Naive B cell (primary cell): ENCODE measurements around the gene CDH23. TPM values are rescaled to one million over a fixed set of nuclear protein-coding genes. Genes with fewer than 3 reads are reported as not detected.

ENCODE experiments used
- ATAC-seq, 2 donors: fragments of 150-1000 bp; cut with Tn5 transposase; 2 replicates each; pipeline ENCODE4 v1.10.0; 2021; ENCODE audit warnings: low read depth in 2 of 2, mild to moderate bottlenecking in 2 of 2, moderate library complexity in 2 of 2
- DNase-seq: peaks from one replicate; pipeline ENCODE4 v3.0.0; 2022
- H3K27ac Mint-ChIP-seq, 6 donors: one replicate each; pipeline ENCODE4 v1.8.0; 2020 to 2022; ENCODE audit warnings: mild to moderate bottlenecking in 6 of 6, mixed read lengths in 6 of 6, moderate library complexity in 5 of 6, inconsistent platforms in 2 of 6
- H3K27me3 Mint-ChIP-seq, 3 donors: one replicate each; pipeline ENCODE4 v1.8.0; 2021 to 2022; ENCODE audit warnings: mixed read lengths in 3 of 3, mild to moderate bottlenecking in 1 of 3
- H3K36me3 Mint-ChIP-seq, 2 donors: one replicate each; pipeline ENCODE4 v1.8.0; 2020 to 2022; ENCODE audit warnings: mixed read lengths in 2 of 2, inconsistent platforms in 1 of 2, mild to moderate bottlenecking in 1 of 2
- H3K4me1 Mint-ChIP-seq, 3 donors: one replicate each; pipeline ENCODE4 v1.8.0; 2020 to 2022; ENCODE audit warnings: mixed read lengths in 3 of 3, inconsistent platforms in 1 of 3, mild to moderate bottlenecking in 1 of 3, moderate library complexity in 1 of 3
- H3K4me3 Mint-ChIP-seq, 8 donors: one replicate each; pipeline ENCODE4 v1.8.0; 2020 to 2022; ENCODE audit warnings: mild to moderate bottlenecking in 8 of 8, mixed read lengths in 8 of 8, moderate library complexity in 8 of 8, inconsistent platforms in 2 of 8
- H3K9me3 Mint-ChIP-seq, 7 donors: one replicate each; pipeline ENCODE4 v1.8.0; 2020 to 2022; ENCODE audit warnings: mixed read lengths in 7 of 7, mild to moderate bottlenecking in 5 of 7, inconsistent platforms in 2 of 7, moderate library complexity in 1 of 7
- polyA plus RNA-seq, 6 donors: library from polyadenylated mRNA; unstranded; fragments of 300-500 nt; fragmentation: Illumina TruSeq; gene quantifications; one replicate each; pipeline ENCODE4 v1.2.3, GENCODE V29; 2021; ENCODE audit warnings: low read depth in 6 of 6

Gene CDH23
- polyA plus RNA-seq, 6 donors from 2014 or later = 0.05 to 0.62 (median 0.21) TPM; not detected in 2

- Mint-ChIP-seq H3K27ac (peak overlapping the region in 4 of 6 donors; percentile 30 to 79 (median 66)), H3K4me1 (peaks cover 50 to 56% (median 51%) of the 10 kb centered on the region in 3 donors), H3K27me3 (no peaks in the 10 kb centered on the region), H3K36me3 (peaks cover 5 to 16% of the 10 kb centered on the region in 2 donors), H3K4me3 (peak overlapping the region in 1 of 8 donors; percentile 39), H3K9me3 (no peaks in the 10 kb centered on the region)
- DNase-seq (no peak), ATAC-seq (no peak)
Observed at GRCh38 chr10:71763352-71764127, 366.8 kb downstream of the CDH23 start.

DNA sequence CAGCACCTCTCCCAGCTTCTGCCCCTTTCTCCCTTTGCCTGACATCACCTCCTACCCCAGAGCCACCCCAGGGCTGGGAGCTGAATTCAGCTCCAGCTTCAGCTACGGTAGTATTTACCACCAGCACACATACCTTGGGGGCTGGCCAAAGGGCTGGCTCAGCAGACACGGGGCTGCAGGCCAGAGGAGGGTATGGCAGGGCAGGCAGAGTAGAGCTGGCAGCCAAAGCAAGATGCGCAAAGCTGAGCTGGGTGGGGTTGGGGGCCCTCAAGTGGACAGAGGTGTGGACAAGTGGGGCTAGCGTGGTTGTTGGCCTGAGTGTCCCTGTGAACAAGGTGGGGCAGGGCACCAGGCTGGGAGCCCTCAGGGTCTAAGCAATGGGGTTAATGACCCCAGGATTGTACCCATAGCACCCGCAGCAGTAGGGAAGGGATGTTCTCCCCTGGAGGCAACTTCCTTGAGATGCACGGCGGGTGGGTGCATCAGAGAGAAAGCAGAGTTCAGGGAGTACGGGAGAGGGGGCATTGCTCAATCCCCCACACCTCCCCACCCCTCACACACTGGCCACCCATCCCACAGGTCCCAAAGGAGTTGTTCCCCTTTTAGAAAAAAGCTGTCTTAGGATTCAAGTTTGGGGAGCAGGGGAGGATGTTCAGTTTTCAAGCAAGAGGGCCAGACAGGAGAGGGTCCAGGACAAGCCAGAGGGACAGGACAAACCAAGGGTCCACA is 368.6 kb downstream of the CDH23 start:
- Mint-ChIP-seq H3K36me3 (peaks cover 3 to 13% of the 10 kb centered on the region in 2 donors), H3K4me1 (peaks cover 62 to 68% (median 64%) of the 10 kb centered on the region in 3 donors), H3K4me3 (peak overlapping the region in 2 of 8 donors; percentile 5 to 13), H3K27me3 (no peaks in the 10 kb centered on the region), H3K9me3 (no peaks in the 10 kb centered on the region), H3K27ac (peak overlapping the region in 5 of 6 donors; percentile 56 to 89 (median 80))
- no peak for ATAC-seq
- DNase-seq = no peak

- ATAC-seq = no peak
- Mint-ChIP-seq H3K4me3 (peak overlapping the region in 5 of 8 donors; percentile 28 to 85 (median 77)), H3K9me3 (no peaks in the 10 kb centered on the region), H3K27ac (peak overlapping the region; percentile 58 to 99 (median 86)), H3K36me3 (peaks cover 0 to 6% of the 10 kb centered on the region in 2 donors), H3K4me1 (peaks cover 58 to 68% (median 64%) of the 10 kb centered on the region in 3 donors), H3K27me3 (no peaks in the 10 kb centered on the region)
- DNase-seq = no peak
Observed at GRCh38 chr10:71765906-71766716, 369.4 kb downstream of the CDH23 start.

DNA sequence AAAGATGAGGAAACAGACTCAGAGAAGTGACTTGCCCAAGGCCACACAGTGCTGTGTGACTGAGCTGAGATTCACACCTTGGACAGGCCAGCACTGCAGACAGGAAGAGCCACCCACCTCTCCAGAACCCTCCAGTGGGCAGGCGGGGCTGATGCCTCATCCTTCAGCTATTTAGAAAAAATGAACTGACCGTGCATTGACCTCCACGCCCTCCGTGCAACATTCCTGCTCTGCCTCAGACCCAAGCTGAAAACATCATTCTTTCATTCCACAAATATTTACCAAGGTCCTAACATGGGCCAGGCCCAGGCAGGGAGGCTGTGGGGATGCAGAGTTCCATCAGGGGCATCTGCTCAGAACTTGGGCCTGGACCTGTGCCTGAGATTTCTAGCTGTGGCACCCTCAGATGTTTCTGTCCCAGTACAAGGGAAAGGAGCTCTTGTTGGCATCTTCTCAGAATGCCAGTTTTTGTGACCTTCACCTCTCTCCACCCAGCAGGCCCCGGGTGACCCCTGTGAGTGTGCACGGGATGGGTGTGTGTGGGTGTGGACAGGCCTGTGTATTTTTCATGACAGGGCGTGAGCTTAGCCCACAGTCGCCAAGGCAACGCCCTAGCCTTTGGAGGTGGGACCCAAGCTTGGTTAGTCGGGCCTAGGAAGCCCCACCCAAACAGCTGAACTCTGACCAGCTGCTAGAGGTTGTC is 370.1 kb downstream of the CDH23 start:
- Mint-ChIP-seq H3K27me3 (no peaks in the 10 kb centered on the region), H3K9me3 (no peaks in the 10 kb centered on the region), H3K4me3 (peak overlapping the region; percentile 55 to 89 (median 82)), H3K27ac (peak overlapping the region; percentile 58 to 99 (median 98)), H3K36me3 (no peaks in the 10 kb centered on the region), H3K4me1 (peaks cover 61 to 72% (median 67%) of the 10 kb centered on the region in 3 donors)
- DNase-seq (peak; percentile 63), ATAC-seq (peak; percentile 51 to 53)

- ATAC-seq (no peak), DNase-seq (no peak)
- Mint-ChIP-seq H3K4me1 (peaks cover 64 to 73% (median 68%) of the 10 kb centered on the region in 3 donors), H3K27ac (peak overlapping the region; percentile 72 to 99 (median 98)), H3K27me3 (no peaks in the 10 kb centered on the region), H3K36me3 (no peaks in the 10 kb centered on the region), H3K4me3 (peak overlapping the region; percentile 55 to 89 (median 84)), H3K9me3 (no peaks in the 10 kb centered on the region)
Observed at GRCh38 chr10:71767420-71768035, 370.8 kb downstream of the CDH23 start.

DNA sequence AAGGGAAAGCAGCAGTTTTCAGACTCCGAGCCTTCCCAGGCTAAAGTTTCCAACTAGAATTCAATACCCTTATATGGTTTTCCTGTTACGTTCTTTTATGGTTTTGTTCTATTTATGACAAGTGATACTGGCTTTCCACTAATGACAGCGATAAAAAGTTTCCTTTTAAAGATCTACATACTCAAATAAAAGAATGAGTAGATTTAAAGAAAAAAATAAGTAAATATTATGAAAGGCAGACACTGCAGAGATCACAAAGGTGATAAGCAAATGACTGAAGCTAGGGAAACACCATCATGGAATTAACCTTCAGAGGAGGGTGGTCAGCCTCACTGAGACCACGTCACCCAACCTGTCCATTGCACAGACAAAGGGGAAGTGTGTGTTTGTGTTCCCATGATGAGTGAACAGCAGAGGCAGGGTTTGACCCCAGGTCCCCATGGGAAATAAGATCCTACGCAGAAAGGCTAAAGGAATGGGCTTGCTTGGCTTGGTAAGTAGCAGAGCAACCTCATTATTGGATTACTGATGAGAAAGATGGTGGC is 372.6 kb downstream of the CDH23 start:
- Mint-ChIP-seq H3K36me3 (no peaks in the 10 kb centered on the region), H3K4me3 (peak overlapping the region; percentile 69 to 85 (median 81)), H3K27me3 (no peaks in the 10 kb centered on the region), H3K4me1 (peaks cover 62 to 83% (median 81%) of the 10 kb centered on the region in 3 donors), H3K9me3 (no peaks in the 10 kb centered on the region), H3K27ac (peak overlapping the region; percentile 96 to 99 (median 97))
- ATAC-seq = peak; percentile 43 to 52
- DNase-seq = peak; percentile 56

GRCh38 chr10:71770255-71770654 is 373.5 kb downstream of the CDH23 start:
- peak overlapping the region in 6 of 8 donors; percentile 79 to 85 (median 82) for H3K4me3 Mint-ChIP-seq
- no peak for DNase-seq

GRCh38 chr10:71770789-71771188 is 374.1 kb downstream of the CDH23 start:
- H3K4me3 Mint-ChIP-seq = peak overlapping the region in 5 of 8 donors; percentile 72 to 92 (median 82)
- no peaks in the 10 kb centered on the region for H3K9me3 Mint-ChIP-seq
- no peaks in the 10 kb centered on the region for H3K27me3 Mint-ChIP-seq
- DNase-seq = no peak
- H3K4me1 Mint-ChIP-seq = peaks cover 69 to 91% (median 91%) of the 10 kb centered on the region in 3 donors
- no peak for ATAC-seq
- peak overlapping the region; percentile 51 to 98 (median 94) for H3K27ac Mint-ChIP-seq
- H3K36me3 Mint-ChIP-seq = no peaks in the 10 kb centered on the region

More at GRCh38 chr10:71770255-71770654, 373.5 kb downstream of the CDH23 start:
- no peaks in the 10 kb centered on the region for H3K36me3 Mint-ChIP-seq
- no peak for ATAC-seq
- H3K9me3 Mint-ChIP-seq = no peaks in the 10 kb centered on the region
- no peaks in the 10 kb centered on the region for H3K27me3 Mint-ChIP-seq
- peak overlapping the region; percentile 96 to 99 (median 97) for H3K27ac Mint-ChIP-seq
- peaks cover 66 to 91% (median 89%) of the 10 kb centered on the region in 3 donors for H3K4me1 Mint-ChIP-seq

DNA sequence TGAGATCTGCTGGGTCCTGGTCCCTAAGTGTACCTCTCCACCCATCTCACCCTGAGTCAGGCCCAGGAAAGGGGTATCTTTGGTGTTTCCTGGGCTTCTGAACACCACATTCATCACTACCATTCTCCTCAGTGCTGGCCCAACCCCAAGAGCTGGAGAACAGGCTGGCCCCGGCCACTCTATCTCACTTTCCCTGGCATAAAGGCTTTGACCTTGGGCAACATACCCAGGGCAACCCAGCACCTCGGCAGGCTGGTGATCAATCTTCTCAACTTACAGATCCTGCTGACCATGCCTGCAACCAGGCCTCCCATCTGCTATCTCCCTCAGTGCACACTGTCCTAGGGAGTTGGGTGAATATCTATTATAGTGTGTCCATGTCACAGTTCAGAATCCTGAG is 374.5 kb downstream of the CDH23 start:
- no peaks in the 10 kb centered on the region for H3K36me3 Mint-ChIP-seq
- DNase-seq (no peak), ATAC-seq (no peak)
- H3K4me3 Mint-ChIP-seq = peak overlapping the region; percentile 30 to 93 (median 88)
- H3K9me3 Mint-ChIP-seq = no peaks in the 10 kb centered on the region
- peak overlapping the region; percentile 87 to 98 (median 94) for H3K27ac Mint-ChIP-seq
- peaks cover 73 to 95% (median 94%) of the 10 kb centered on the region in 3 donors for H3K4me1 Mint-ChIP-seq
- no peaks in the 10 kb centered on the region for H3K27me3 Mint-ChIP-seq

GRCh38 chr10:71771821-71772617 is 375.3 kb downstream of the CDH23 start:
- peak overlapping the region; percentile 87 to 98 (median 94) for H3K27ac Mint-ChIP-seq
- DNase-seq = no peak
- no peaks in the 10 kb centered on the region for H3K36me3 Mint-ChIP-seq
- H3K4me1 Mint-ChIP-seq = peaks cover 69 to 95% (median 94%) of the 10 kb centered on the region in 3 donors
- H3K4me3 Mint-ChIP-seq = peak overlapping the region; percentile 75 to 94 (median 90)
- no peaks in the 10 kb centered on the region for H3K27me3 Mint-ChIP-seq
- H3K9me3 Mint-ChIP-seq = no peaks in the 10 kb centered on the region
- no peak for ATAC-seq

GRCh38 chr10:71772832-71773220 is 376.1 kb downstream of the CDH23 start:
- H3K27ac Mint-ChIP-seq = peak overlapping the region; percentile 44 to 98 (median 86)
- peaks cover 64 to 93% (median 90%) of the 10 kb centered on the region in 3 donors for H3K4me1 Mint-ChIP-seq
- no peaks in the 10 kb centered on the region for H3K36me3 Mint-ChIP-seq
- no peak for DNase-seq
- no peaks in the 10 kb centered on the region for H3K27me3 Mint-ChIP-seq
- H3K4me3 Mint-ChIP-seq = peak overlapping the region; percentile 75 to 94 (median 90)
- no peaks in the 10 kb centered on the region for H3K9me3 Mint-ChIP-seq
- ATAC-seq = no peak
